Raji (cell line): ENCODE data around the gene PRRT3.

Experiments used
- POLR2A ChIP-seq: IDR thresholded peaks from 2 replicates; pipeline ENCODE4 v1.6.1; 2011; ENCODE audit warnings: low read depth, low read length, control low read depth; ENCODE audit not compliant: insufficient read depth

The PRRT3 gene

DNA sequence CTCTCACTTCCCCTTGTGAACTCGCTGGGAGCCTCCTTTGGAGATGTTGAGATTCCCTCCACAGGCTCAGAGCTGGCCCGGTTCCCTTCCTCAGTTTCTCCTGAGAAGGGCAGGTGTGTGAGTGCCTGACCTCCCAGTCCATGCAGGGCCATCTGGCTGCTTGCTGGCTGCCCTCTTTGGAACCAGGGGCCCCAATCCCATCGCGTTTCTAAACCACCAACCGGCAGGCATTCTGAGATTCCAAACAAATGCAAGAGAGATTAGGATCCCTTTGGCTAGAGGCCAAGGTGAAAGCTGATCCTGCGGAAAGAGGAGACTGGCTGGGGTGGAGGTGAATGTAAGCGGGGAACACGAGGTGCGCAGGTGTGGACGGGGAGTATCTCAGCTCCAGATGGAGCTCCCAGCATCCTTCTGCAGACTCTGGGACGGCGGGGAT, 2.9 kb upstream of the PRRT3 start:
- TF ChIP-seq POLR2A = no peak

DNA sequence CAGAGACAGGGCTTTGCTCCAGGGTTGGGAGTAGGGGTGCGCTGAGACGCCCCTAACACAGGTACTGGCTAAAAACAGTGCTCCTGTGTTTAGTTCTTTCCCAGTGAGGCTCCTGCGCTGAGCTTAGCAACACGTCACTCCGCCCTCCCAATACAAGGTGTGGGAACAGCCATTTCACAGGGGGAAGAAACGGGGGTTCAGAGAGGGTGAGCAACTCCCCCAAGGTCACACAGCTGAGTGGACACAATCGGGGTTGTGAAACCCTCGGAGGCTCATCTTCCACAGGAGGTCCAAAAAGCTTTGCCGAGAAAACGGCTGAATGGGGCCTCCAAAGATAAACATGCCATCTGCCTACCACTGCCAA, 628 bp downstream of the PRRT3 start:
- TF ChIP-seq POLR2A = no peak

DNA sequence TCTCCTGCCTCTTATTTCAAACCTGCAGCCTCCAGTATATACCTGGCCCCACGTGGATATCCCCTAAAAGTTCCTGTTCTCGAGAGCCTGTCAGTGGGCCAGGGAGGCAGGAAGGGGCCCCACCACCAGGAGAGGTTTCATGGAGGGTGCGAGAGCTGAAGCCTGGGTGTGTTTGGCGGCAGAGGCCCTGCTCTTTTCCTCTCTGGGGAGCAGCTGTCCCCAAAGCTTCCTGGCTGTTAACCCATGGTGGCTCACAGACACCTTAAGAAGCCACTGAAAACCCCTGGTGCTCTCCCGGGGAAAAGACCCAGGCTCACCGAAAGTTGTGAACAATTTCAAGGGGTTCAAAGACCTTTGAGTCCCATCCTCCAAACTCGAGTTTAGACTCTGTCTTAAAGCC, 1.1 kb downstream of the PRRT3 start:
- no peak for TF ChIP-seq POLR2A

DNA sequence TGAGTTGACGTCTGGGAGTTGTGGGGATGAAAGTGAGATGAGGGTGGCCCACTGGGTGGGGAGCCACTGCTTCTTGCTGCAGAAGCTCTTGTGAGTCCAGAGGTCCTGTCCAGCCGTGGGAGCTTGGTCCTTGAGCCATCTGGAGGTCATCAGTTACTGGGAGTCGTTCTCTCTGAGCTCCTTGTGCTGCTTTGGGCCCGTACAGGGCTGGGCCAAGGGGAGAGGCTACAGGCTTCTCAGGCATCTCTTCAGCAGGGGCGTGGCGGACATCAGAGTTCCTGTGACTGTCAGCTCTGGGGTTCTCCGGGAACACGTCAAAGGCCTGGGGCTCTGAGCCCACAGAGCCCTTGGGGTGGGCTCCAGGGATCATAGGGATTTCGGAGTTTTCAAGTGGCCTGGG, 2.6 kb downstream of the PRRT3 start:
- no peak for TF ChIP-seq POLR2A

DNA sequence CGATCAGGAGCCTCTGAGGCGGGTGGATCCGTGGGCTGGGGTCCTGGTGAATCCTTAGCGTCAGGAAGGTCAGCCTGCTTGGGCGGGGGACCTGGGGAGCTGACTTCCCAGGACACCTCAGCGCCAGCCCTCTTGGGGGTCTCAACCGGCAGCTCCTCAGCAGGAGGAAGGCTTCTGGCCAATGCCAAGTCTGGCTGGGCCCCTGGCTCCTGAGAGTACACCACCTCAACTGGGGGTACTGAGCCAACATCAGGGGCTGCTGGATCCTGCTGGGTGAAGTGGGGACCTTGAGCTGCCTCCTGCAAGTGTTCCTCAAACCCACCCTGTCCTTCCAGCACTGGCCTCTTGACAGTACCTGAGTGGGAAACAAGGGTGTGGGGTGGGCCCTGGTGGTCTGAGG, 3.1 kb downstream of the PRRT3 start:
- TF ChIP-seq POLR2A = no peak

DNA sequence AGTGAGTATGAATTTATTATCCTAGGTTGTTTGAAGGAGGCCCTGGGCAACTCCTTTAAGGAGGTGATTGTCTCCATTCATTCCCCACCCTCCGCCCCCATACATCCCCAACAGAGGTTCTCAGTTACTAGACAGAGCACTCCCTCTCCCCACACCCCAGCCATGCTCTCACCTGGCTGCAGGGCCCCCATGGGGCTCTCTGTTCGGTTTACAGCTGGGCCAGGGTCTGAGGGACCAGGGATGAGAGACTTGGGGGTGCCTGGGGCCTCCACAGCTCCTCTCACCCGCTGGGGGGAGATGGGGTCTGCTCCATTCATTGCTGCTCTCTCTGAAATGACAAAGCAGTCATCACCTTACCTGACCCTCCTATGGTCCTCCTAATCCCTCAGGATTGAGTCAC, 3.6 kb downstream of the PRRT3 start:
- TF ChIP-seq POLR2A = no peak

DNA sequence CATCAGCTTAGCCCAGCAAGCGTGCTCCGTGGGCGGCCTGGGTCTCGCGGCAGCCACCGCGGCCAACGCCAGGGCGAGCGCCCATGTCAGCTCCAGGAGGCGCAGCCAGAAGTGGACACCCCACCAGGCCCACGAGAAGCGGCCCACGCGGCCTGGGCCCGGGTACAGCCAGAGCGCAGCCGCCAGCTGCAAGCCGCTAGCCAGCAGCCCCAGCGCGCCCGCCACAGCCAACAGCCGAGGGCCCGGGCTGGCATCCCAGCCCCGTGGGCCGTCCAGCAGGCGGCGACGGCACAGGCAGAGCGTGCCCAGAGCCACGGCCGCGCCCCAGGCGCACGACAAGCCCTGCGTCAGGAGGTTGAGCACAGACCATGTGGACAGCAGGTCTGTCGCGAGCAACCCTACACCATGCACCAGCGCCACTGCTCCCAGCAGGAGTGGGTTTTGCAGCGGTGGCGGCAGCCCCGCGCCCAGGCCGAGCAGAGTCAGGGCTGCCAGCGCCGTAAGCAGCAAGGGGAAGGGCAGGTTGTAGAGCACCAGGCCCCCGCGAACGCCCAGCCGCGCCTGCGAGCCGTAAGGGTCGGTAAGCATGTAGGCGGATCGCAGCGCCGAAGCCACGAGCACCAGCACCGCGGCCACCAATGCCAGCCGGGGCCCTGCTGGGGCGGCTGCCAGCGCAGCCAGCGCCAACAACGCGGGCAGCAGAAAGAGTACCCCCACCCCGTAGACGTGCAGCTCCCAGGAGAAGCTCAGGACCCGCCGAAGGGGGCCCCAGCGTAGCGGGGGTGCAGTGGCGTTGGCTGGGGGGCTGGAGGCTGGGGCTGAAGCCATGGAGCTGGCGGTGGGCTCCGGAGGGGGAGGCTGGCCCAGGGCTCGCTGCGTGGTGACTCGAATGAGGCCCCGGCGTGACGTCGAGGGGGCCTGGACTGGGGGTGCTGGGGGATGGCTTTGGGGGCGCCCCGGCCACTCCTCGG, 4.9 kb downstream of the PRRT3 start:
- TF ChIP-seq POLR2A = no peak

DNA sequence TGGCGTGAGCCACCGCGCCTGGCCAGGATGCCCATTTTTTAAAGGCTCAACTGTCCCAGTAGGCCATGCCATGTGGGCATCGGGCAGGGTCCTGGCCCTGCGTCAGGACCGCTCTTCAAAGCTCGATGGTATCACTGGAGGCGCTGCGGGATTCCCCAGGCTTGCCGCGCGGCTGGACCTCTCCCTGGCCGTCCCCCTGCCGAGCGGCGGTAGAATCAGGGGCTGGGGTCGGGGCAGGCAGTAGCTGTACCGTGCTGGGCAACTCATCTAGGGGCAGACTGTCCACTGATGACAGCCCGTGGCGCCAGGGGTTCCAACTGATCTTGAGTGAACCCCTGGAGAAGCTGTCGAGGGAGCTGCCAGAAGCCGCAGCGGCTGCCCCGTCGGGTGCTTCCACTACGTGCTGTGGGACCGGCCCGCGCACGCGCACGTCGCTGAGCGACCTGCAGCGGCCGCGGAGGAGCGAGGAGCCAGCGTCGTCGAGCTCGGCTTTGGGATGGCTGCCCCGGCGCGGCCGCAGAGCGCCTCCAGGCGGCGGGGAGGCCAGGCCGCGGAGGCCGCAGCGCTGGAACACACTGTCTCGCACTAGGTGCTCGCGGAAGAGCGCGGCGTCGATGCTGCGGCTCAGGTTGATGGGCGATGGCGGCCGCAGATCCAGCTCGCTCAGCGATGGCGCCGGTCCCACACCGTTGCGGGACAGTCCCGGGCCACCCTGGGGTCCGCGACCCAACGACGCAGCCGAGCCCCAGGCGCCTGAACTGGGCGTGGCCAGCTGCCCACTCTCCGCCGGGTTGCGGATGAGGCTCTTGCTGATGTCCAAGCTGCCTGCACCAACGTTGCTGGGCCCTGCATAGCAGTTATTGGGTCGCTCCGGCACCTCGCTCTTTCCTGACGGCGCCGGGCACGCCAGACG, 5.8 kb downstream of the PRRT3 start:
- no peak for TF ChIP-seq POLR2A

DNA sequence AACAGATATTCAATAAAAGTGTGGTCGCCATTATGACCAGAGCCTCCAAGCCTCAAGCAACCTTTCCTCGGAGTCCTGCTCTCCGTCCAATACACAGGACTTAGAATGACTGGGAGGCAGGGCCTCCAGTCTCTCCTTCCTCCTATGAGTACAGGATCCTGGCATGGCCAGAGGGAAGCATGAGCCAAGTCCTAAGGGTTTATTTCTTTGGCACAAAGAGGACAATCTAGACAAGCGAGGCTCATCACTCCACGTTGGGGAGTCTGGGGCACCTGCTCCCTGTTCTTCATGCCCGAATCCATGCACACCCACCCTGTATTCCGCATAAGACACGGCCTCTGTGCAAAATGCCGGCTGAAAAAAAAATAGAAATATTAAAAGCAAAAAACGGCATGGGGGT, 6.8 kb downstream of the PRRT3 start:
- no peak for TF ChIP-seq POLR2A

DNA sequence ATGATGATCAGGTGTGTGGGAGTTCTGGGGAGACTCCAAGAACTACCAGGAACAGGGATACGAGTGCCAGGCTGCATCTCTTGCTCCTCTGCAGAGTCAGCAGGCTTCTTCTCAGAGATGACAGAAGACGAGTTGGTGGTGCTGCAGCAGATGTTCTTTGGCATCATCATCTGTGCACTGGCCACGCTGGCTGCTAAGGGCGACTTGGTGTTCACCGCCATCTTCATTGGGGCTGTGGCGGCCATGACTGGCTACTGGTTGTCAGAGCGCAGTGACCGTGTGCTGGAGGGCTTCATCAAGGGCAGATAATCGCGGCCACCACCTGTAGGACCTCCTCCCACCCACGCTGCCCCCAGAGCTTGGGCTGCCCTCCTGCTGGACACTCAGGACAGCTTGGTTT, 7.9 kb downstream of the PRRT3 start:
- no peak for TF ChIP-seq POLR2A

DNA sequence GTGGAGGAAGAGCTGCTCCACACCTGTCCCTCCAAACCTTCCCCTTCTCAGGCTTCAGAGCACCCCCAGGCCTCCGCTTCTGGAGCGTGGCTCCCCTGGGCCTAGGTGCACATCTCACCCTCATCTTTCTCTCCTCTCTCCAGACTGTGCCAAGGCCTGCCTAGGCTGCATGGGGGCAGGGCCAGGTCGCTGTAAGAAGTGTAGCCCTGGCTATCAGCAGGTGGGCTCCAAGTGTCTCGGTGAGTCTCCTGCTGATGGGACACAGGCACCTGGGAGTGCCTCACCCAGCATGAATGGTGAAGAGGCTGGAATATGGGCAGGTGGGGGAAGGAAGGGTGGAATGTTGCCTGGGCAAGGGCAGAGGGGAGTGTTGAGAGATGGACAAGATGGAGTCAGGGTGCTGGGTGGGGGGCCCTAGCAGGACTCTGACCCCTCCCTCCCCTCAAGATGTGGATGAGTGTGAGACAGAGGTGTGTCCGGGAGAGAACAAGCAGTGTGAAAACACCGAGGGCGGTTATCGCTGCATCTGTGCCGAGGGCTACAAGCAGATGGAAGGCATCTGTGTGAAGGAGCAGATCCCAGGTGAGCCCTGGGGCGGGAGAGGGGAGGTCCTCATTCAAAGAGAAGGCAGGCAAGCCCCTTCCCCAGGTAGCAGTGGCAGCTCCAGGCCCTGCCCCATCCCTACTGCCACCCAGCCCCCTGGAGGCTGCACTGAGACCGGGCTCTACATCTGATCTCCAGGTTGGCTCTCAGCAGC, 9.1 kb downstream of the PRRT3 start:
- 0 out of 2 replicates have a peak, but pooled peaks have one; percentile 2 for TF ChIP-seq POLR2A

DNA sequence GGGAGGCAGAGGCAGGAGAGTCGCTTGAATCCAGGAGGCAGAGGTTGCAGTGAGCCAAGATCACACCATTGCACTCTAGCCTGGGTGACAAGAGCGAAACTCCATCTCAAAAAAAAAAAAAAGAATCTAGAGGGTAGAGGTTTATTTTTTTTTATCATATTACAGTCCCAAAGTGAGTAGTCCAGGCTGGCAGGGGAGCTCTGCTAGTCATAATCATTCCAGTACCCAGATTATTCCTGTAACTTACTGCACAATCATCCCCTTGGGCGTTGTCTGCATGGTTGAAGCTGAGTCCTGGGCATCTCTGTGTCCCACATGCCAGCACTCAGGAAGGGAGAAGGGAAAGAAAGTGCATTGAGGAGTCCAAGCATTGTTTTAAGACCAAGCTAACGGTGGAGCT, 10.0 kb downstream of the PRRT3 start:
- TF ChIP-seq POLR2A = no peak

DNA sequence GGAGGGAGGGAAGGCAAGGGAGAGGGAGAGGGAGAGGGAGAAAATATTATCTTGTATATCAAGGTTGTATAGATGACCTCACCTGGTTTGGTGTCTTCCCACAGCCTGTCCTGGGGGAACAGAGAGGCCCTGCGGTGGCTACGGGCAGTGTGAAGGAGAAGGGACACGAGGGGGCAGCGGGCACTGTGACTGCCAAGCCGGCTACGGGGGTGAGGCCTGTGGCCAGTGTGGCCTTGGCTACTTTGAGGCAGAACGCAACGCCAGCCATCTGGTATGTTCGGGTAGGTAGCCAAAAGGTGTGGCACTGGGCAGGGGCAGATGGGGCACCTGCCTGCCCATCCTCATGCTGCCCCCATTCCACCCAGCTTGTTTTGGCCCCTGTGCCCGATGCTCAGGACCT, 11.5 kb downstream of the PRRT3 start:
- no peak for TF ChIP-seq POLR2A

DNA sequence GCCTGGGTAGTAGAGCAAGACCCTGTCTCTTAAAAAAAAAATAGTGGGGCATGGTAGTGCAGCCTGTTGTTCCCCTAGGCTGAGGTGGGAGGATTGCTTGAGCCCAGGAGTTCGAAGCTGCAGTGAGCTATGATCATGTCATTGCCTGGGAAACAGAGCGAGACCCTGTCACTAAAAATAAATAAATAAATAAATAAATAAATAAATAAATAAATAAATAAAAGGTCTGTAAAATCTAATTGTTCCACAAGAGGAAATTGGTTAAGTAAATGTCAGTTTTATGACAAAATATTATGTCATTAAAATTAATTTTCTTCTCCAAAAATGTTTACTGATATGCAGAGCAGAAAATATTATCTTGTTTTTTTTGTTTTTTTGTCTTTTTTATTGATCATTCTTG, 13.2 kb downstream of the PRRT3 start:
- TF ChIP-seq POLR2A = no peak

DNA sequence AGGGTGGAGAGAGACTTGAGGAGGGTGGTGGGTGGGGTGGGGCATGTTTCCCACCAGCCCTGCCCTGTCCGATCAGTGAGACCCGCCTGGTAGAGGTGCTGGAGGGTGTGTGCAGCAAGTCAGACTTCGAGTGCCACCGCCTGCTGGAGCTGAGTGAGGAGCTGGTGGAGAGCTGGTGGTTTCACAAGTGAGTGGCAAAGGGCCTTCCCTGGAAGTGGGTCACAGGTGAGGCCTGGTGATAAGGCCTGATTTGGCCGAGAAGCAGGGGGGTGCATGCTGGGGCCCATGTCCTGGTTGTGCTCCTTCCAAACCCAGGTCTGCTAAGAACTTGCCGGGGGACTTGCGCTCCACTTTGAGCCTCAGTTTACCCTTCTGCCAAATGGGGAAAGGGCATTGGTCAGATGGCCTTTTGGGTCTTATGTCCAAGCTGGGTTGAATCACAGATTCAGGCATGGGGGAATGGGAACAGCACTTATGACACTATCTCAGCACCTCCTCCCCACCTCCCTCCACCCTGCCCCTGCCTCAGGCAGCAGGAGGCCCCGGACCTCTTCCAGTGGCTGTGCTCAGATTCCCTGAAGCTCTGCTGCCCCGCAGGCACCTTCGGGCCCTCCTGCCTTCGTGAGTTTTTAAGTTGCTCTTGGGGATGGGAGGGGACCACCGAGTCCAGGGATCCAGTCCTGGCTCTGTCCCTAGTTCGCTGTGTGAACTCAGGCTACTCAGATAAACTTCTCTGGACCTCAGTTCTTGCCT, 14.5 kb downstream of the PRRT3 start:
- TF ChIP-seq POLR2A = no peak

DNA sequence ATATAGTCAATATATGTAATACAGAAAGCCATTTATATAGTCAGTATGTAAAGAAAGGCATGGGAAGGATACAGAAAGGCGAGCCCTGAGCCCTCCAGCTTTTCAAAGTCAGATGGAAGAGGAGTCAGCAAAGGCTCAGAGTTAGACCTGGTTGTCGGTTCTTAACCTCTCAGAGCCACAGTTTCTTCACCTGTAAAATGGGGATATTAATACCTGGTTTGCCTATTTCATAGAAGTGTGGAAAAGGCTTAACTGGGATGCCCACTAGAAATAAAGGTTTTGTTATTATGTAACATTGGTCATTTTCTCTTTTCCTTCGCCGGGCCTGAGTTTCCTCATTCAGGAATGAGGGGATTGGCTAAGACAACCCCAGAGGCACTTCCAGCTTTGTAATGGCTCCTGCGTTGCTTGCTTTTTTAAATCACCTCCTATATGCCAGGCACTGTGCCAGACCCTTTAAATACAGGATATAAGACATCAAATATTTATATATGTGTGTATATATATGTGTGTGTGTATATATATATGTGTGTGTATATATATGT, 16.2 kb downstream of the PRRT3 start:
- TF ChIP-seq POLR2A = no peak
